Cardiac fibroblast (primary cell): Measurements from ENCODE around the gene IL10RB.
"Not testable (repeated sequence)": the region's sequence is repeated elsewhere in the genome, so short reads cannot be mapped to it uniquely, and the experiment has no call there.

Experiments
- DNase-seq, 2 donors: peaks; one replicate each; pipeline versions ENCODE4 v3.0.0 to v3.0.0-alpha.2; 2010; ENCODE audit warnings: low read depth in 2 of 2
- H3K4me3 ChIP-seq, 2 donors: replicated peaks in 1 of 2; 1 replicate in 1 of 2; 2 replicates in 1 of 2; pipeline ENCODE4 v1.5.1; 2011; ENCODE audit warnings: low read depth in 2 of 2, low read length in 2 of 2, mild to moderate bottlenecking in 2 of 2, moderate library complexity in 1 of 2
- CTCF ChIP-seq: IDR thresholded peaks from one replicate; pipeline ENCODE4 v1.5.1; 2011; ENCODE audit warnings: low read depth, mild to moderate bottlenecking, low read length, inconsistent platforms

Gene IL10RB

GRCh38 chr21:33241846-33242245, 24.3 kb upstream of the IL10RB start:
- no peak for DNase-seq
- no peak for TF ChIP-seq CTCF
- H3K4me3 ChIP-seq = no peak overlapping the region

GRCh38 chr21:33242846-33243245, 23.3 kb upstream of the IL10RB start:
- H3K4me3 ChIP-seq, DNase-seq: not testable (repeated sequence)

GRCh38 chr21:33244082-33244778, 21.9 kb upstream of the IL10RB start:
- DNase-seq = no peak
- H3K4me3 ChIP-seq = no peak overlapping the region
- no peak for TF ChIP-seq CTCF

- DNase-seq = no peak
- no peak overlapping the region for H3K4me3 ChIP-seq
- no peak for TF ChIP-seq CTCF
Observed at GRCh38 chr21:33244779-33245105, 21.4 kb upstream of the IL10RB start.

GRCh38 chr21:33245289-33245918, 20.8 kb upstream of the IL10RB start:
- no peak for TF ChIP-seq CTCF
- DNase-seq = no peak
- H3K4me3 ChIP-seq = no peak overlapping the region

- no peak for TF ChIP-seq CTCF
- no peak for DNase-seq
Observed at GRCh38 chr21:33246506-33246905, 19.7 kb upstream of the IL10RB start.

GRCh38 chr21:33246963-33247362, 19.2 kb upstream of the IL10RB start:
- no peak overlapping the region for H3K4me3 ChIP-seq
- no peak for TF ChIP-seq CTCF
- DNase-seq = no peak

More at GRCh38 chr21:33246506-33246905, 19.7 kb upstream of the IL10RB start:
- no peak overlapping the region for H3K4me3 ChIP-seq
